Measurements from ENCODE around the gene DOCK2. TPM values are rescaled to one million over a fixed set of nuclear protein-coding genes. Genes with fewer than 3 reads are reported as not detected.

The DOCK2 gene
- polyA plus RNA-seq, 3 donors: 57.5 to 178 (median 115) TPM

DNA sequence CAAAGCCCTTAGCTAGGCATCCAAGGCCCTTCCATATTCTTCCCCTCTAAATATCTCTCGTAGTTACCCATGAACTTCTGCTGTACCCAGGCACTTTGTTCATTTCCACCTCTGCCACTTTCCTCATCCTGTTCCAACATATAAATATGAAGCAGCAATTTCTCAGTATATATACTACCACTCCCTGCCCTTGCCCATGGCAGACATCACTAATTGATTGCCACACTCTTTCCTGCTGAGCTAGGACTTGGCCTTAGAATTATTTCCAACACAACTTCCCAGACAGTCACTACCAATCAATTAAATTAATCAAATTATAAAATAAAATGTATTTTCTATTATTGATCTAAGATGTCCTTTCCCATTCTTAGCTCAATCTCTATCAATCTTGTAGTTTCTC is 334.7 kb downstream of the DOCK2 start:
- peaks cover 41 to 73% of the 10 kb centered on the region in 2 donors for H3K36me3 Mint-ChIP-seq
- H3K4me3 Mint-ChIP-seq: no peak overlapping the region
- peaks cover 98% of the 10 kb centered on the region for H4K20me1 ChIP-seq (ENCODE audit: insufficient read depth, low read length)
- 100% methylated on average over 1 of the region's 1 CpG for WGBS (ENCODE audit: insufficient coverage)
- H3K4me2 ChIP-seq (replicated peaks; ENCODE audit: extremely low read depth, low read length, poor library complexity, severe bottlenecking): no peak overlapping the region
- H2AFZ ChIP-seq (ENCODE audit: insufficient read depth, low read depth, low read length, poor library complexity, severe bottlenecking): no peak overlapping the region
- peaks cover 0 to 2% (median 0%) of the 10 kb centered on the region in 3 donors for H3K27me3 Mint-ChIP-seq (ENCODE audit: low read depth in 3 of 3)
- H3K4me1 Mint-ChIP-seq: peaks cover 15% of the 10 kb centered on the region
- H3K27ac ChIP-seq (ENCODE audit: low read depth in 1 of 2, low read length in 2 of 2): no peak overlapping the region
- no peaks in the 10 kb centered on the region for H3K9me3 ChIP-seq (replicated peaks in 1 of 2; ENCODE audit: control insufficient read depth in 1 of 2, insufficient read depth in 1 of 2, low read length in 2 of 2)
- no peak for TF ChIP-seq CTCF (IDR thresholded peaks at IDR 0.05)
- H3K4me1 ChIP-seq (ENCODE audit: control insufficient read depth in 1 of 2, insufficient read depth in 2 of 2, low read length in 2 of 2): no peaks in the 10 kb centered on the region
- no peaks in the 10 kb centered on the region for H3K9me3 Mint-ChIP-seq
- H3K27ac Mint-ChIP-seq: no peak overlapping the region
- no peaks in the 10 kb centered on the region for H3K79me2 ChIP-seq (ENCODE audit: insufficient read depth, low read length)
- H3K36me3 ChIP-seq (replicated peaks in 1 of 2; ENCODE audit: control insufficient read depth in 1 of 2, insufficient read depth in 2 of 2, low read length in 2 of 2): peaks cover 29 to 67% of the 10 kb centered on the region in 2 donors
- no peak for DNase-seq
- intact Hi-C loops (cut with micrococcal nuclease): no loop called here
- no peaks in the 10 kb centered on the region for H3K27me3 ChIP-seq (ENCODE audit: control insufficient read depth in 2 of 2, insufficient read depth in 2 of 2, low read length in 2 of 2)
- no peak overlapping the region for H3K9ac ChIP-seq (ENCODE audit: insufficient read depth, low read length, poor library complexity, severe bottlenecking)
- H3K4me3 ChIP-seq (replicated peaks in 1 of 3; ENCODE audit: low read depth in 2 of 3, low read length in 3 of 3): no peak overlapping the region

GRCh38 chr5:169973056-169973455 is 336.0 kb downstream of the DOCK2 start:
- Mint-ChIP-seq H3K4me1 (peaks cover 15% of the 10 kb centered on the region), H3K27me3 (ENCODE audit: low read depth in 3 of 3) (peaks cover 0 to 2% (median 0%) of the 10 kb centered on the region in 3 donors), H3K9me3 (no peaks in the 10 kb centered on the region), H3K36me3 (peaks cover 36 to 73% of the 10 kb centered on the region in 2 donors), H3K4me3 (no peak overlapping the region), H3K27ac (no peak overlapping the region)
- TF ChIP-seq CTCF (IDR thresholded peaks at IDR 0.05): no peak
- H3K4me1 ChIP-seq (ENCODE audit: control insufficient read depth in 1 of 2, insufficient read depth in 2 of 2, low read length in 2 of 2): no peaks in the 10 kb centered on the region
- no peaks in the 10 kb centered on the region for H3K27me3 ChIP-seq (ENCODE audit: control insufficient read depth in 2 of 2, insufficient read depth in 2 of 2, low read length in 2 of 2)
- DNase-seq: no peak
- H3K4me2 ChIP-seq (replicated peaks; ENCODE audit: extremely low read depth, low read length, poor library complexity, severe bottlenecking): no peak overlapping the region
- H3K4me3 ChIP-seq (replicated peaks in 1 of 3; ENCODE audit: low read depth in 2 of 3, low read length in 3 of 3): no peak overlapping the region
- H3K79me2 ChIP-seq (ENCODE audit: insufficient read depth, low read length): no peaks in the 10 kb centered on the region
- peaks cover 98% of the 10 kb centered on the region for H4K20me1 ChIP-seq (ENCODE audit: insufficient read depth, low read length)
- no CpG with 5 or more reads among the region's 3 CpGs for WGBS (ENCODE audit: insufficient coverage)
- intact Hi-C loops (cut with micrococcal nuclease): no loop called here
- H2AFZ ChIP-seq (ENCODE audit: insufficient read depth, low read depth, low read length, poor library complexity, severe bottlenecking): no peak overlapping the region
- no peak overlapping the region for H3K27ac ChIP-seq (ENCODE audit: low read depth in 1 of 2, low read length in 2 of 2)
- H3K36me3 ChIP-seq (replicated peaks in 1 of 2; ENCODE audit: control insufficient read depth in 1 of 2, insufficient read depth in 2 of 2, low read length in 2 of 2): peaks cover 34 to 68% of the 10 kb centered on the region in 2 donors
- no peaks in the 10 kb centered on the region for H3K9me3 ChIP-seq (replicated peaks in 1 of 2; ENCODE audit: control insufficient read depth in 1 of 2, insufficient read depth in 1 of 2, low read length in 2 of 2)
- H3K9ac ChIP-seq (ENCODE audit: insufficient read depth, low read length, poor library complexity, severe bottlenecking): no peak overlapping the region

All from CD14-positive monocyte (primary cell).